ENCODE measurements around the gene IDH2.
"Not testable (repeated sequence)": the region's sequence is repeated elsewhere in the genome, so short reads cannot be mapped to it uniquely, and the experiment has no call there.

Gene IDH2

DNA sequence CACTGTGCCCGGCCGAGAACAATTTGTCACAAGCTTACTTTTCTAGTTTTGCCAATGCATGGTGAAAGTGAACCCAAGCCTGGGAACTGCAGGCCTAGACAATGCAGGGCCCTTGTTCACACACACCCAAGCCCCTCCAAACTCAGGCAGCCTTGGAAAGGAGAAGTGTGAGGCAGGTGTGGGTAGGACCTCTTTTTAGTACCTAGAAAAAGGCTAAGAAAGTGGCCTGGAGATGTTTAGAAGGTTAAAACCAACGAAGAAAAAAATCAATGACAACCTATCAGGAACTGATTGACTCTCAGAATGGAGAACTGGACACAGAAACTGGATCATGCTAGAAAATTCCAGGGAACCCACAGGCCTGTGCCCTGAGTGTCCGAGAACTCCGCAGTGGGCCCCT is 18.8 kb downstream of the IDH2 start:
- DNase-seq: no peak

DNA sequence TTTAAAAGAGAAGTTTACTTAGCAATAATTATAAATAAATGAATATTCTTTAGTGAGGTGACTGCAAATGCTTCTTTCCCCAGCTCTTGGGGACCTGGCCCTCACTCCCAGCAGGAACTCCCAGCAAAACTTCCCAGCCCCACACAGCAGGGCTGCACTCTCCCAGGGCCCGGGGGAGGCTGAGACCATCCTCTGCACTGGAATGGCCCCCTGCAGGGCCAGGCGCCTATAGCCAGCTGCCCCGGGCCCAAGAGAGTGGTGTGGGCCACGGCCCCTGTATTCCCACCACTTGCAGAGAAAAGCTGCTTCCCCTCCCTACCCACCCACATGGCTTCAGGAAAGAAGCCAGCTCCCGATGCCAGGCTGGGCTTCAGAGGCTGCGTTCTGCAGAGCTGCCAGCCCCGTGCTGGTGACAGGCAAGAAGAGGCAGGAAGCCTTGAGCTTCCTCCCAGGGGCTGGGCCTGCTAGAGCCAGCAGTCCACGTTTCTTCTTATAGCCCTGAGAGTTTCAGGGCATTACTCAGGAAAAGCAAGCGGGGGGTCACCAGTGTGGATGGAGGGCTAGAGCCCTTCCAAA is 20.0 kb downstream of the IDH2 start:
- no peak for DNase-seq

DNA sequence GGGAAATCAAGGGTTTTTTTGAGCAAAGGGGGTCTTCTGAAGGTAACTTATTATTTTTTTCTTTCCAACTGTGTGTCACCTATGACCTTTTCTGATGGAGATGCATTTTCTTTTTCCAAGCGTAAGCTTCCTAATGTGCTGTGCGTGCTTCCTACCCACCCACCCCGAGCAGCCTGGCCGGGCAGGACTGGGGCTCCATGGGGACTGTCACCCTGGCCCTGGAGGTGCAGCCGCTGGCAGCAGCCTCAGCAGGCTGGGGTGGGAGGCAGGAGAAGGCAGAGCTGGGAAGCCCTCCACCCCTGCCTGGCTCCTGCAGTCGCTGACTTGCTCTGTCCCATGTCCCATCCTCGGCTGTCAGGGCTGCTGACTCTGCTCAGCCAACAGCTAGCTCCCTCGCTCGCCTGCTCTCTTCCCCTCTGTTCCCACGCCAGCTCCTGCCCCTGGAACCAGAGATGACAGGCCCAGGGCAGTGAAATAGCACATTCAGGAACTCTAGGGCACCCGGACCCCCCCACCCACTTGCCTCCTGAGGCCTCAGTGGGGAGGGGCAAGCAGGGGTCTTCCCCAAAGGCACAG is 21.4 kb downstream of the IDH2 start:
- DNase-seq: no peak

DNA sequence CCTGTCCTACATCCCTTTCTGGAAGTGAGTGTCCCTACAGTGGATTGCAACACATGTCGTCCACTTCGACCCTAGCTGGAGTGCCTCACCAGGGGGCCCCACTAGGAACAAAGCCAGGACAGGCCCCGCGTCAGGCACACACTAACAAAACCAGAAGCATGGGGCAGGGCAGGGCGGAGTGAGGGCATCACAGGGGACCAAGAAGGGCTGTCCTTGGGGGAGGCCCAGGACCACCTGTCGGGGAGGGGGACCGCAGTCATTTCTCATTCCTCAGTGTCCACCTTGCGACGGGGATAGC is 21.9 kb downstream of the IDH2 start:
- no peak for DNase-seq

DNA sequence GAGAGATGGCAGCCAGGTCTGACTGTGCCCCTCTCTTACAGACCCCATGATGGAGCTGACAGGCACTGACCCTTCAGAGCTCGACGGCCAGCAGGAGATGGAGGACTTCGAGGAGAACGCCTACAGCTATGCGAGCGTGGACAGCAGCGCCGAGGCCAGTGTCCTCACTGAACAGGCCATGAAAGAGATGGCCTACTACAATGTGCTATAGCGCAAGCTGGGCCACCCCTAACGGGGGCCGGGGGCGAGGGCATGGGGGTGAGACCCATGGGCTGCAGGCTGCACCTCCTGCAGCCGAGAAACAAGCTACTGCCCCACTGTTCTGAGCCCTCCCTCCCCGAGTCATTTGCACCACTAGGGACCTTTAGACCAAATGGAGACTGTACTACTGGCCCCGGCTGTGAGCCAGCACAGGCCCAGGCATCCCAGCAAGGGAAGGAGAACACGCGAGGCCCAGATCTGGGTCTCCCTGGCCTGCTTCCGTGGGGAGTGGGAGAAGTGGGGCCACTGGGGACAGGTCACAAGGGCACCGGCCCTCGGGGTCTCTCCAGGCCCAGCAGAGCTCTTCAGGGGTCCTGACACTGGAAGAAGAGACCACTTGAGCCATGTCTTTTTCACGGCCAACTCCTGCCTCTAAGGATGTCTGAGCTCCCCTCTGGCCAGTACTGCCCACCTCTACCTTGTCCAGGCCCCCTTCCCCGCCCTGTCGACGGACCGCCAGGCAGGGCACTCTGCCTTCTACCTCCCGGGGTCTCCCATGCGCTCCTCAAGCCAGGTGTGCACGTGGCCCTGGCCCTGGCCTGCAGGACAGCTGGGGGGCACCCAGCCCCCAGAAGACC is 22.4 kb downstream of the IDH2 start:
- DNase-seq: no peak

DNA sequence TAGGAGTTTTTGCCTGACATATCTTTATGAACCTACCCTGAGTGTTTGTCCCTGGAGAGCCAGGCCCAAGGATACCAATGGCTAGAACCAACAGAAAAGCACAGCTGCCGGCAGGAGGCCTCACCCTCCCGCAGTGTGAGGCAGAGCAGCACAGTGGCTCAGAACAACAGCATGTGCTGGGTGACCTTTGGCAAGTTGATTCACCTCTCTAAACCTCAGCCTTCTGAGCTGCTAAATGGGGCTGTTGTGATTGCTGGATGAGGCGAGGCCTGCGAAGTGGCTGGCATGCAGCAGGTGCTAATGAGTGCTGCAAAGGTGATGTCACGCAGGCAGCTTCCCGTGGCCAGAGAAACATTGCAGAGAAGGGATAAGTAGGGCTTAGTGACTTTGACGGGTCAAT is 23.3 kb downstream of the IDH2 start:
- DNase-seq: no peak

DNA sequence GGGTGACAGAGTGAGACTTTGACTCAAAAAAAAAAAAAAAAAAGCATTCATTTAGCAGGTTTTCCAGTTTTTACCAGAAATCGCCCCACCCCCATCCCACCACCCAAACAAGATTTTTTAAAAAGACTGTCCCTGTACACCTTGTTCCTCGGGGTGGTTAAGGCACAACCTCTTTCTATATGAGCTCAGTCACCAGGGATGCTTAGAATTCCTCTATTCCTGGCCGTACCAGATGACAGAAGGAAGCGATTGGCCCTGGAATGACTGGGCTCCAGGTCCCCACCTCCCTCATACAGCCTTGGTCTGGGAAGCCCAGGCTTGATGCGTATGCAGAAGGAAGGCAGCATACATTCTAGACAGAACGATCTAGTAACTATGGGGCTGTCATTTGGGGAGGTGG is 25.6 kb downstream of the IDH2 start:
- no peak for DNase-seq

DNA sequence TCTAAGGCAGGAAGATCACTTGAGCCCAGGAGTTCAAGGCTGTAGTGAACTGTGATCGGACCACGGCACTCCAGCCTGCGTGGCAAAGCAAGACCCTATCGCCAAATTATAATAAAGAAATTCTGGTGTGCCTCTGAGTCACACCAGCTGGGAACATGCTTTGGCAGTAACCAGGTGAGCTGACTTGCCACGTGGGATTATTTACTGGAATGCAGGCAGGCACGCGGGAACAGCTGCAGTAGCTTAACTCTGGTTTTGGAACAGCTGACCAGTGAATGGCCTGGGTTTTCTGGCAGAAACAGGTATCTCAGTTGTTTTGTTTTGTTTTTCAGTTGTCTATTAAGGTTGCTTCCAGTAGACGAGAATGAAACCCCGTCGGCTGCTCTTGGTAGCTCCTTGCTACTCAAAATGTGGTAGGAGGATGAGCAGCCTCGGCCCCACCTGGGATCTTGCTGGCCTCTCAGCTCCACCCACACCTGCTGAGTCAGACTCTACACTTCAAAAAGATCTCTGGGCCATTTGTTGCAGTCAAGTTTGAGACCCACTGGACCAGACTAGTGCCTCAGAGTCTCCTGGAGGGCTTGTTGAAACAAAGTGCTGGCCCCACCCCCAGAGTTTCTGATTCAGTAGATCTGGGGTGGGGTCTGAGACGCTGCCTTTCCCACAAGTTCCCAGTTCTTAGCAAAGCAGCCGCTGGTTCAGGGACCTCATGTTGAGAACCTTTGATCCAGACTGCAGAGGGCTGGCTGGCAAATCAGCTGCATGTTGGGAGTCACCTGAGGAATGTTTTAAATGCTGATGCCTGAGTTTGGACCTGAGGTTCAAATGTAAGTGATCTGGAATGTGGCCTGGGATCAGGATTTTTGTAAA is 26.6 kb downstream of the IDH2 start:
- DNase-seq: no peak

DNA sequence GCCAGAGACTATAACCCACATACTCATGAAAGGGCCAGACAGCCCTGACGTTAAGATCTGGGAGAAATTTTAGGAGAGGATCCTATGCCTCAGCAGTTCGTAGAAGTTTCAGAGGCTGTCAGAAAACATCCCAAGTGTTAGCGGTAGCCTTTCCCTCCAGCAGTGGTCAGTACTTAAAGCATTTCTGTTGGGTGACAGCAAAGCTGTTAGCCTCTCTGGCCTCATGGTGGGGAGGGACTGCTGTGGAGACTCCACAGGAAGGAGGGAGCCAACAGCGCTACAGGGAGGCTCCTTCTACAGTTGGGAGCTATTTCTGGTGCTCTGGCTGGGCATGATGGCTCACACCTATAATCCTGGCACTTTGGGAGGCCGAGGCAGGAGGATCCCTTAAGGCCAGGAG is 27.4 kb downstream of the IDH2 start:
- DNase-seq: no peak

DNA sequence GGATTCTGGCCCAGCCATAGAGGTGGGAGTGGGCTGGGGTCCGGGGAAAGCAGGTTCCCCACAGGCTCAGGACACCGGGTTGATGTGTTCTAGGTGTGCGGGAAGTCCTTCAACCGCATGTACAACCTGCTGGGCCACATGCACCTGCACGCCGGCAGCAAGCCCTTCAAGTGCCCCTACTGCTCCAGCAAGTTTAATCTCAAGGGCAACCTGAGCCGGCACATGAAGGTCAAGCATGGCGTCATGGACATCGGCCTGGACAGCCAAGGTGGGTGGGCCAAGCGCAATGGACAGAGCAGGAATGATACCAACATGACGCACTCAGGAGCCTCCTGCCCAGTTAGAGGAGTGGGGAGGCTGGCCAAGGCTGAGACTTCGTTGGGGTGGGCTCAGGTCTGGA is 28.2 kb downstream of the IDH2 start:
- no peak for DNase-seq

DNA sequence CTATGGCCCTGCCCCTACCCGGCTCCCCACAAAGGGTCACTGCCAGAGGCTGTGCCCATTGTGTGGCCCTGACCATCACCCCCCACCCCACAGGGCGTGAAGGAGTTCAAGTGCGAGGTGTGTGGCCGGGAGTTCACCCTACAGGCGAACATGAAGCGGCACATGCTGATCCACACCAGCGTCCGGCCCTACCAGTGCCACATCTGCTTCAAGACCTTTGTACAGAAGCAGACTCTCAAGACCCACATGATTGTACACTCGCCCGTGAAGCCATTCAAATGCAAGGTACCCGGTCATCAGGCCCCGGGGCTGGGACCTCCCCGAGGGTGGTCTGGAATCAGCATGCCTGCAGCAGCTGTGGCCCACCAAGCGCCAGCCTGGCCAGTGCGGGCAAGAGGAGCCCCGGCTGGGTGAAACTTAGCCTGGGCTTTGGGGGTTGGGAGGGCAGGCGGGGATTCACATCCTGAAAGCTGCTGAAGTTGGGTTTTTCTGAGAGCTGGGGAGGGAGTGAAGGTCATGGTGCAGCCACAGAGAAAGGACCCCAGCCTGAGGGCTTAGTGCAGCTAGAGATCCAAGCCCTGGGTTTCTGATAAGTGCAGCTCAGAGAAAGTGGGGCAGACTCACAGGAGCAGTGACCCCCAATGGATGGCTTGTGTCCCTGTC is 29.2 kb downstream of the IDH2 start:
- no peak for DNase-seq

DNA sequence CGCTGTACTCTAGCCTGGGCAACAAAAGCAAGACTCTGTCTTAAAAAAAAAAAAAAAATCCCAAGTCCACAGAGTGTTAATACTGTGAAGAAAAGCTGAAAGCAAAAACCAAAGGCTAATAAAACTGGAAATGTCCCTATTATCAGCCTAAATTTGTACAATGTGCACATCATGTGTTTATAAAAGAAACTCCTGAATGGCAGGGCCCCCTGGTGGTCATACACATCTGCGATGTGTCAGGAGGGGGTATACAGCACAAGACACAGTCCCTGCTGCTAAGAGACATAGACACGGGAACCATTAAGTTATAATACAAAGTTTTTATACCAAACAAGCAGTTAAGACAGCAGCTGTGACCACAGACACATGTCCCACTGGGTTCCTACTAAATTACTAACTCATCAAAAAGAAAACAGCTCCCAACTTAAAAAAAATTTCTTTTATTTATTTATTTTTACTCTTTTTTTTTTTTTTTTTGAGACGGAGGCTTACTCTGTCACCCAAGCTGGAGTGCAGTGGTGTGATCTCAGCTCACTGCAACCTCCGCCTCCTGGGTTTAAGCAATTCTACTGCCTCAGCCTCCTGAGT is 31.0 kb downstream of the IDH2 start:
- peak; percentile 23 for DNase-seq

DNA sequence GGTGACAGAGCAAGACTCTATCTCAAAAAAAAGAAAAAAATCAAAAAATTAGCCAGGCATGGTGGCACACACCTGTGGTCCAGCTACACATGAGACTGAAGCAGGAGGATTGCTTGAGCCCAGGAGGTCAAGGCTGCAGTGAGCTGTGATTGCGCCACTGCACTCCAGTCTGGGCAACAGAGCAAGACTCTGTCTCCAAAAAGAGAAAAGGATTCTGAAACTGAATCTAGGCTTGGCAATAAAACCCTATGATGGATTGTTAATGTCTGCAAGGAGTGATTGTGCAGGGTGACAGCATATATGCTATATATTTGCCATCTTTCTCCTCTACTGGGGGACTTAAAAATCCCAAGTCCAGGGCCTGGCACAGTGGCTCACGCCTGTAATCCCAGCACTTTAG is 31.6 kb downstream of the IDH2 start:
- not testable (repeated sequence) for DNase-seq

DNA sequence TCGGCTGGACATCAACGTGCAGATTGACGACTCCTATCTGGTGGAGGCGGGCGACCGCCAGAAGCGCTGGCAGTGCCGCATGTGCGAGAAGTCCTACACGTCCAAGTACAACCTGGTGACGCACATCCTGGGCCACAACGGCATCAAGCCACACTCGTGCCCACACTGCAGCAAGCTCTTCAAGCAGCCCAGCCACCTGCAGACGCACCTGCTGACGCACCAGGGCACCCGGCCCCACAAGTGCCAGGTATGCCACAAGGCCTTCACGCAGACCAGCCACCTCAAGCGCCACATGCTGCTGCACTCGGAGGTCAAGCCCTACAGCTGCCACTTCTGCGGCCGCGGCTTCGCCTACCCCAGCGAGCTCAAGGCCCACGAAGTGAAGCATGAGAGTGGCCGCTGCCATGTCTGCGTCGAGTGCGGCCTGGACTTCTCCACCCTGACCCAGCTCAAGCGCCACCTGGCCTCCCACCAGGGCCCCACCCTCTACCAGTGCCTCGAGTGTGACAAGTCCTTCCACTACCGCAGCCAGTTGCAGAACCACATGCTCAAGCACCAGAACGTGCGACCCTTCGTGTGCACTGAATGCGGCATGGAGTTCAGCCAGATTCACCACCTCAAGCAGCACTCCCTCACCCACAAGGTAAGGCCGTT is 34.2 kb downstream of the IDH2 start:
- no peak for DNase-seq

DNA sequence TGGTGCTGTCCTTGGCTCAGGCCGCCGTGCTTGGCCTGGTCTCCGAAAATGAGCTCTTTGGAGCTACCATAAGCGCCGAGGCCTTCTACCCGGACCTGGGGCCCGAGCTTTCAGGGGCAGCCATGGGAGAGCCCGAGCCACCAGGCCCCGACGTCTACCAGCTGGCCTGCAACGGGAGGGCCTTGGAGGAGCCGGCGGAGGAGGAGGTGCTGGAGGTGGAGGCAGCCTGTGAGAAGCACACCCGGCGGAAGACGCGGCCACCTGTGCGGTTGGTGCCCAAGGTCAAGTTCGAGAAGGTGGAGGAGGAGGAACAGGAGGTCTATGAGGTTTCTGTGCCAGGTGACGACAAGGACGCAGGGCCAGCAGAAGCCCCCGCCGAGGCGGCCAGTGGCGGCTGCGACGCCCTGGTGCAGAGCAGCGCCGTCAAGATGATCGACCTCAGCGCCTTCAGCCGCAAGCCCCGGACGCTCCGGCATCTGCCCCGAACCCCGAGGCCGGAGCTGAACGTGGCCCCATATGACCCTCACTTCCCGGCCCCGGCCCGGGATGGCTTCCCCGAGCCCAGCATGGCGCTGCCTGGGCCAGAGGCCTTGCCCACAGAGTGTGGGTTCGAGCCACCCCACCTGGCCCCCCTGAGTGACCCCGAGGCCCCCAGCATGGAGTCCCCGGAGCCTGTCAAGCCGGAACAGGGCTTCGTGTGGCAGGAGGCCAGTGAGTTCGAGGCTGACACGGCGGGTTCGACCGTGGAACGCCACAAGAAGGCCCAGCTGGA is 34.9 kb downstream of the IDH2 start:
- no peak for DNase-seq

DNA sequence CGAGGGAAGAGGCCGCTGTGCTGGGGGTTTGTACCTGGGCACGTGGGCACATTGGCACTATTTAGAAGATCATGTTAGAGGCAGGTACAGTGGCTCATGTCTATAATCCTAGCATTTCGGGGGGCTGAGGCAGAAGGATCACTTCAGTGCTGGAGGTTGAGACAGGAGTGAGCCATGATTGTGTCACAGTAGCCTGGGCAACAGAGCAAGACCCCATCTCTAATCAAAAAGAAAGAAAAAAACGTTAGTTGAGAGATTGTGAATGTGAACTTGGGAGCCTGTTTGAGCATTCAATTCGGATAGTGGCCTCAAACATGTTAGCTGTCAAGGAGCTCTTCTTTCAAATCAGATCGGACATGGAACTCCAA is 36.6 kb downstream of the IDH2 start:
- DNase-seq: no peak

DNA sequence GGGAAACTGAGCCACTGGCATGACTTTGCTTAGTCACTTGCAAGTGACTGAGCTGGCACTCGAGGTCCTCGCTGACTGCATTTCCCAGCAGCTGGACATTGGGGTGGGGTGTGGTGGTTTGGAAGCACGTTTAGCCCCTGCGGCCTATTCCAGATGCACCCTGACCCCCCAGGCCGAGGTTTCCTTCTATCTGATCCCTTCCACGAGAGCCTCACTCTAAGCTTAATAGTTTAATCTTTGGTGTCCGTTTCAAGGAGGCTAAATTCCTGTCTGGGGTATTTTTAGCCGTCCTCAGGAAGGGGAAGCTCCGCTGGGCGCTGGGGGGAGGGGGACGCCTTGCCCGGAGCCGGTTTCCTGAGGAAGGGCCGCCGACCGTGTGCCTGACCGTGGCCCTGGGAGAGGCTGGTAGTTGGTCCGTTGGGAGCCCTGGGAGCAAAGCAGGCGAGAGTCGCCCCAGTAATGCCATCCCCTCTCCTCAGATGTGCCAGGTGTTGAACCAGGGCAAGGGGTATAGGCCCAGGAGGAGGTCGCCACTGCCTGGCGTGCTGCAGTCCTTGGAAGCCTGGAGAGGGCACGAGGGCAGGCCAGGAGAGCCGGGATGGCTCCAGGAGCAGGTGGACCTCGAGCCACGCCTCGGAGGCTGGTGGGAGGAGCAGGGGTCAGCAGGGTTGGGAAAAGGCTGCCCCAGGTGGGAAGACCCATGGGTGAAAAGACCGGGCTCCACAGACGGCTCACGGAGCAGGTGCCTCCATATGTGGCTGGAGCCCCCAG is 37.2 kb downstream of the IDH2 start:
- no peak for DNase-seq

DNA sequence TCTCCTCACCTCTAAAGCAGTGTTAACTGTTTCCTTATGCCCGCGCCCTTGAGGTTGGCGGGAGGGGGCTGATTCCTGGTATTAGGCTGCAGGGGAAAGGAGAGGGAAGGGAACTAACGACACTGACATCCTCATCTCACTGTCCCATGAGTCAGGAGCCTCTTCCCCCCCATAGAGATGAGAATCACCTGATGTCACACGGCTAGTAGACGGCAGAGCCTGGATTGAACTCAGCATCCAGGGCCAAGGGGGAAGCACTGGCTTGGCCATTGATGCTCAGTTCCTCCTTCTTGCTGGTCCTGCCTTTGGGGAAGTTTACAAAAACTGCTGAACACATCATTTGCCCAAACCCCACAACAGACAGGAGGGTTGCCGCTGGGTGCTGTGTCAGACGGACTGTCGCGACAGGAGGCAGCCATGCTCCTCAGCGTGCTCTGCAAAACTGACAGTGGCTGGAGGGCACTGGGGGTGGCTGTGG is 38.5 kb downstream of the IDH2 start:
- DNase-seq: no peak

DNA sequence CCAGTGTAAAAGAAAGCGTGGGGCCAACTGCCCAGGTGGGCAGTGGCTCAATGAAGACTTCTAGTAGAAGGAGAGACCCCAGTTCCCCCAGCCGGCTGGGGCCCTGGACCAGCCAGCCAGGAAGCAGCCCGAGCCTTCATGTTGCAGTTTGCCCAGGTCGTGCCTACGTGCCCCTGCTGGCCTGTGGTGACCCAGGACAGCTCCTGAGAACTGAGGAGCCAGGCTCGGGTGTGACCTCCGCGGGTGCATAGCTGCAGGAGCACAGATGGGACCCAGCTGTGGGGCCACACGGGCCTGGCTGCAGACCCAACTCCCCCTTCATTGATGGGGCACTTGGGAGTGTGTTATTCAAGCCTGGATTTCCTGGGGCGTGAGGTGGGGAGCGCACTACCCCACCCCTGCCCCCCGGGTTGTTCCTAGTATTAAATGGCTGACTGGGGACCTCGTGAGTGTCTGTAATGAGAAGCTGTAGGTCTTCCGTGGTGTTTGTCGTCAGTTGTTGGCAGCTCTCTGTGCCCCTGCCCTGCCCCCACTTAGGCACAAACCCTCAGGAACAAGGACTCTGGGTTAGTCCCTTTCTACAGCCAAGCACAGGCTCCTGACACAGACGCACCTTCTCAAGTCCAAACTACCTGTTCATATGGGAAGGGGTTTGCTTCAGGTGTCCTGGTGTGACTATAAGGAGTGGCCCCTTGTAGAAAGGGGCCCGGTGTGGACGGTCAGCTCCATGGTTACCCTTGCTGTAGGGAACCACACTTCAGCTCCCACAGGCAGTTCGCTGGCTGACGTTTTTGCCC is 39.1 kb downstream of the IDH2 start:
- no peak for DNase-seq

DNA sequence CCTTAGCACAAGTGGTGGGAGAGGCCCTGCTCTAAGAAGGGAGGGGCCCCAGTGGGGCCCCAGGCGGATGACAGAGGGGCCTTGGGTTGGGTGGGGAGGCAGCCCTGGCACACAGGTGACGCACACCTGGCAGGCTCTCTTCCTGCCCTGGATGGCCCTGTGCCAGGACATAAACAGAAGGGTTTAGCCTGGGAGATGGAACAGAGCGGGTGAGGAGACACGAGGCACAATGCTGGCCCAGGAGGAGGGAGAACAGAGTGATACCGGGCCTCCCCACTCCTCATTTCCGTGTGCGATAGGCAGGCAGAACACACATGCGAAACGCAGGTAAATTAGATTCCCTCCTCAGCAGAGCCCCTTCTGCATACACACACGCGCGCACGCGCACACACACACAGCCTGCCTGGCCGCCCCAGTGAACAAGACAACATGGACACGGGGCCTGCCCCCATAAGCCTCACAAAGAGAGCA is 39.8 kb downstream of the IDH2 start:
- DNase-seq: no peak

Measured in NCI-H2227 treated with DMSO at 0.1 percent for 48 hours (cell line).